HepG2 (cell line): ENCODE data around the gene PDE4D. TPM values are rescaled to one million over a fixed set of nuclear protein-coding genes. Genes with fewer than 3 reads are reported as not detected.

Experiments used
- ATAC-seq: fragments of 200-7000 bp; cut with Tn5 transposase; 3 replicates; pipeline ENCODE4 v1.9.1; 2020; ENCODE audit warnings: mild to moderate bottlenecking, moderate library complexity
- BruUV-seq: library from RNA; stranded (reverse); fragments of 400-500 nt; replicated peaks from 2 replicates; lab custom pipeline; 2021; lab: Mats Ljungman, UMichigan
- CTCF ChIA-PET: fragments of 300-600 bp; formaldehyde crosslinking; extraction: SDS; loops from one replicate; lab custom pipeline; 2021; ENCODE audit warnings: low total read pairs, inconsistent platforms, low intra/inter-chr PET ratio; lab: Yijun Ruan, JAX
- POLR2A ChIA-PET: fragments of 350-600 bp; sonication (Branson Sonifier 250); formaldehyde crosslinking; loops from one replicate; lab custom pipeline; 2020; ENCODE audit warnings: antibody characterized with exemption, inconsistent platforms; lab: Yijun Ruan, JAX
- DNase-seq: peaks from one replicate; pipeline ENCODE4 v3.0.0-alpha.2; 2015; ENCODE audit warnings: low spot score
- FAIRE-seq: peaks from 3 replicates; lab custom pipeline; 2011; peaks lifted over from hg19 to GRCh38; lab: Jason Lieb, UNC
- H2AFZ ChIP-seq: one replicate; pipeline ENCODE4 v1.6.1; 2011; ENCODE audit warnings: low read length, inconsistent platforms
- H3K27ac ChIP-seq: fragments of 300-600 bp; 3 replicates; pipeline ENCODE4 v1.8.0; 2011; ENCODE audit warnings: mixed run types, mild to moderate bottlenecking, mixed read lengths, low read length, inconsistent platforms; ENCODE audit not compliant: insufficient read depth; ENCODE audit errors: extremely low read length
- H3K27me3 ChIP-seq, 2 experiments: fragments of 200-600 bp in 1 of 2; 2 replicates in 1 of 2; 3 replicates in 1 of 2; pipeline versions ENCODE4 v1.6.0 to v1.8.0; 2011; ENCODE audit warnings: low read length in 2 of 2, mild to moderate bottlenecking in 2 of 2, moderate library complexity in 2 of 2, inconsistent platforms in 1 of 2; ENCODE audit not compliant: insufficient read depth in 2 of 2, control insufficient read depth in 1 of 2
- H3K36me3 ChIP-seq, 2 experiments: fragments of 200-600 bp in 1 of 2; replicated peaks in 1 of 2; 2 replicates in 1 of 2; 3 replicates in 1 of 2; pipeline versions ENCODE4 v1.5.1 to v1.8.0; 2011; ENCODE audit warnings: low read length in 2 of 2, inconsistent platforms in 1 of 2; ENCODE audit not compliant: insufficient read depth in 2 of 2, control insufficient read depth in 1 of 2
- H3K4me1 ChIP-seq: 2 replicates; pipeline ENCODE4 v1.5.1; 2012; ENCODE audit warnings: low read length, inconsistent platforms; ENCODE audit not compliant: insufficient read depth
- H3K4me2 ChIP-seq: 2 replicates; pipeline ENCODE4 v1.6.0; 2011; ENCODE audit warnings: low read depth, low read length, inconsistent platforms
- H3K4me3 ChIP-seq, 3 experiments: fragments of 200-600 bp in 1 of 3; sonication (generic), shearing (Covaris generic) in 1 of 3; replicated peaks in 1 of 3; 2 replicates each; pipeline ENCODE4 v1.5.1; 2011 to 2016; ENCODE audit warnings: low read length in 3 of 3, inconsistent platforms in 2 of 3, low read depth in 2 of 3, mild to moderate bottlenecking in 2 of 3, control low read depth in 1 of 3, mixed read lengths in 1 of 3; ENCODE audit not compliant: insufficient read depth in 1 of 3
- H3K79me2 ChIP-seq: one replicate; pipeline ENCODE4 v1.6.1; 2011; ENCODE audit warnings: low read length, inconsistent platforms; ENCODE audit not compliant: insufficient read depth
- H3K9ac ChIP-seq: 2 replicates; pipeline ENCODE4 v1.6.0; 2011; ENCODE audit warnings: mild to moderate bottlenecking, low read depth, low read length, inconsistent platforms; ENCODE audit not compliant: insufficient read depth
- H3K9me3 ChIP-seq: 2 replicates; pipeline ENCODE4 v1.5.1; 2012; ENCODE audit warnings: mild to moderate bottlenecking, low read length
- H4K20me1 ChIP-seq: 2 replicates; pipeline ENCODE4 v1.6.0; 2011; ENCODE audit warnings: inconsistent platforms, mild to moderate bottlenecking, low read length, moderate library complexity; ENCODE audit not compliant: insufficient read depth
- ASH2L ChIP-seq: fragments of 300-600, 200-600 bp; sonication (generic); IDR thresholded peaks from 2 replicates; pipeline ENCODE4 v1.7.0; 2017; ENCODE audit warnings: low read depth, mild to moderate bottlenecking, moderate library complexity, mixed read lengths, low read length; ENCODE audit not compliant: insufficient read length
- GTF2F1 ChIP-seq: fragments of 150-350 bp; IDR thresholded peaks from 2 replicates; pipeline ENCODE4 v1.6.1; 2014; ENCODE audit warnings: low read length
- HNF4A ChIP-seq: sonication (generic); formaldehyde crosslinking; IDR thresholded peaks from 2 replicates; pipeline ENCODE4 v1.4.0; 2020; ENCODE audit warnings: missing genetic modification reagents
- MBD4 ChIP-seq: IDR thresholded peaks from 2 replicates; pipeline ENCODE4 v1.6.1; 2012; ENCODE audit warnings: low read length, inconsistent platforms, borderline replicate concordance
- NR2F6 ChIP-seq, 2 experiments: IDR thresholded peaks; 2 replicates each; pipeline ENCODE4 v1.6.1; 2016; ENCODE audit warnings: antibody characterized with exemption in 1 of 2, mild to moderate bottlenecking in 1 of 2
- NR3C1 ChIP-seq: sonication (generic); formaldehyde crosslinking; IDR thresholded peaks from 2 replicates; pipeline ENCODE4 v1.4.0; 2020; ENCODE audit warnings: missing genetic modification reagents
- PAWR ChIP-seq: sonication (generic); formaldehyde crosslinking; IDR thresholded peaks from 2 replicates; pipeline ENCODE4 v1.4.0; 2020; ENCODE audit warnings: missing genetic modification reagents, mild to moderate bottlenecking, borderline replicate concordance
- PAX8 ChIP-seq: sonication (generic); formaldehyde crosslinking; IDR thresholded peaks from 2 replicates; pipeline ENCODE4 v1.8.0; 2022; ENCODE audit warnings: mild to moderate bottlenecking, missing genetic modification reagents, borderline replicate concordance
- SALL2 ChIP-seq: sonication (generic); formaldehyde crosslinking; IDR thresholded peaks from 2 replicates; pipeline ENCODE4 v1.8.1; 2023; ENCODE audit warnings: mild to moderate bottlenecking, missing genetic modification reagents, inconsistent platforms
- XRCC5 ChIP-seq: fragments of 200-400 bp; formaldehyde crosslinking; optimal IDR thresholded peaks from 2 replicates; pipeline ENCODE3; 2017; ENCODE audit warnings: mild to moderate bottlenecking, low read length
- ZBTB44 ChIP-seq: sonication (generic); formaldehyde crosslinking; IDR thresholded peaks from 2 replicates; pipeline ENCODE4 v1.4.0; 2020; ENCODE audit warnings: missing genetic modification reagents
- in situ Hi-C: cut with HindIII; loops from 2 replicates; pipeline ENCODE4 v1.10.0; 2017; ENCODE audit warnings: low pct_unique_long_range_greater_than_20kb; ENCODE audit not compliant: extremely low pct_ligation_motif_present
- intact Hi-C: fragments of 100-400 bp; cut with micrococcal nuclease; formaldehyde crosslinking; loops from one replicate; pipeline ENCODE4 v1.10.0; 2022; ENCODE audit not compliant: unreplicated experiment
- polyA plus RNA-seq, 8 experiments: library from polyadenylated mRNA; depleted of rRNA in 3 of 8; stranded (reverse) in 7 of 8; unstranded in 1 of 8; fragments of >200 nt; fragmentation: Illumina TruSeq in 4 of 8; extraction: Trizol in 4 of 8; gene quantifications; 2 replicates each; pipeline versions ENCODE4 v1.2.1 to v1.2.3, GENCODE V29; 2011 to 2016; ENCODE audit warnings: low read depth in 4 of 8, missing spikeins in 1 of 8, mixed read lengths in 1 of 8; ENCODE audit not compliant: insufficient read depth in 1 of 8
- total RNA-seq, 5 experiments: library from RNA; depleted of rRNA; stranded (reverse); fragments of >200 nt; fragmentation: Illumina TruSeq; extraction: Trizol; gene quantifications; 2 replicates each; pipeline ENCODE4 v1.2.3, GENCODE V29; 2016; ENCODE audit warnings: low read depth in 1 of 5

The PDE4D gene
- total and polyA plus RNA-seq, 2 of the 13 experiments (the other 11 are each of a cell fraction or from before 2014, with no cell fraction given): 7.0 to 12.2 TPM

- H3K27me3 ChIP-seq: no peaks in the 10 kb centered on the region
- H3K79me2 ChIP-seq: no peaks in the 10 kb centered on the region
- H3K4me2 ChIP-seq: no peak overlapping the region
- ATAC-seq: no peak
- H4K20me1 ChIP-seq: no peaks in the 10 kb centered on the region
- ChIA-PET POLR2A (no interaction called here), CTCF (no interaction called here)
- H3K36me3 ChIP-seq: no peaks in the 10 kb centered on the region
- intact Hi-C loops (no loop called here), in situ Hi-C loops (no loop called here)
- H2AFZ ChIP-seq: no peak overlapping the region
- H3K4me3 ChIP-seq: no peak overlapping the region
- FAIRE-seq: no peak
- H3K4me1 ChIP-seq: no peaks in the 10 kb centered on the region
- no peaks in the 10 kb centered on the region for H3K9me3 ChIP-seq
- H3K27ac ChIP-seq: no peak overlapping the region
- no peak for DNase-seq
- no peak for TF ChIP-seq SALL2 (CRISPR knock-in tag)
- TF ChIP-seq ZBTB44 (CRISPR knock-in tag): no peak
- no peak for TF ChIP-seq ASH2L
- no peak for TF ChIP-seq PAWR (CRISPR knock-in tag)
- no peak for TF ChIP-seq HNF4A (CRISPR knock-in tag)
- no peak for TF ChIP-seq XRCC5
- no peak for TF ChIP-seq PAX8 (CRISPR knock-in tag)
- no peak for TF ChIP-seq NR2F6 (IDR thresholded peaks at IDR 0.05)
- TF ChIP-seq NR2F6 (CRISPR knock-in tag; IDR thresholded peaks at IDR 0.05): no peak
- no peak for TF ChIP-seq GTF2F1
- no peak for TF ChIP-seq MBD4
- no peak for TF ChIP-seq NR3C1 (CRISPR knock-in tag)
- TF ChIP-seq, all 625 proteins: peak for 0
- no peak overlapping the region for H3K9ac ChIP-seq
- no TSS peak for BruUV-seq
These were observed 272.0 kb downstream of the PDE4D start for GRCh38 chr5:59621477-59621876.
